Mammary epithelial cell (primary cell): ENCODE data around the gene MMS22L.

Experiments used
- EZH2 ChIP-seq: IDR thresholded peaks from 2 replicates; pipeline ENCODE4 v1.6.1; 2012; ENCODE audit warnings: low read length, inconsistent platforms, borderline replicate concordance
- TF ChIP-seq, protein P1 (sequence below), 2 donors: IDR thresholded peaks in 1 of 2; conservative IDR thresholded peaks in 1 of 2; 2 replicates each; pipeline ENCODE4 v1.5.1; 2011 to 2012; ENCODE audit warnings: inconsistent platforms in 2 of 2, low read length in 2 of 2, mild to moderate bottlenecking in 2 of 2, control low read depth in 1 of 2, low read depth in 1 of 2; ENCODE audit not compliant: insufficient read depth in 1 of 2; ENCODE audit errors: extremely low read depth in 1 of 2

DNA sequence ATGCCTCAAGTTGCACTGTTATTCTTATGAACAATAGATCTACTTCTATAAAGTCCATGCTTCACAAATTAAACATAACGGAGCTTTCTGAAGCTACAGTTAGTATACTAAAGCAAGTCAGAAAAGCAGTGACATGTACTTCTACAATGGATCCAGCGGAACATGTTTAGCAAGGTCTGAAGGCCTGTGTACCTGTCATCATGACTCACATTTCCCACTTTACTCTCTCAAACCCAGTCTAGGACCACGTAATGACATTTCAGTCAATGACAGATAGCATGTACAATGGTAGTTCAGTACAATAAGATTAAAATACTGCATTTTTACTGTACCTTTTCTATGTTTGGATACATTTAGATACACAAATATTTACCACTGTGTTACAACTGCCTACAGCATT lies 132.1 kb downstream of the MMS22L start:
- TF ChIP-seq, protein P1, sequence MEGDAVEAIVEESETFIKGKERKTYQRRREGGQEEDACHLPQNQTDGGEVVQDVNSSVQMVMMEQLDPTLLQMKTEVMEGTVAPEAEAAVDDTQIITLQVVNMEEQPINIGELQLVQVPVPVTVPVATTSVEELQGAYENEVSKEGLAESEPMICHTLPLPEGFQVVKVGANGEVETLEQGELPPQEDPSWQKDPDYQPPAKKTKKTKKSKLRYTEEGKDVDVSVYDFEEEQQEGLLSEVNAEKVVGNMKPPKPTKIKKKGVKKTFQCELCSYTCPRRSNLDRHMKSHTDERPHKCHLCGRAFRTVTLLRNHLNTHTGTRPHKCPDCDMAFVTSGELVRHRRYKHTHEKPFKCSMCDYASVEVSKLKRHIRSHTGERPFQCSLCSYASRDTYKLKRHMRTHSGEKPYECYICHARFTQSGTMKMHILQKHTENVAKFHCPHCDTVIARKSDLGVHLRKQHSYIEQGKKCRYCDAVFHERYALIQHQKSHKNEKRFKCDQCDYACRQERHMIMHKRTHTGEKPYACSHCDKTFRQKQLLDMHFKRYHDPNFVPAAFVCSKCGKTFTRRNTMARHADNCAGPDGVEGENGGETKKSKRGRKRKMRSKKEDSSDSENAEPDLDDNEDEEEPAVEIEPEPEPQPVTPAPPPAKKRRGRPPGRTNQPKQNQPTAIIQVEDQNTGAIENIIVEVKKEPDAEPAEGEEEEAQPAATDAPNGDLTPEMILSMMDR (conservative IDR thresholded peaks at IDR 0.05 in 1 of 2, IDR thresholded peaks at IDR 0.05 in 1 of 2; ENCODE audit: extremely low read depth in 1 of 2, insufficient read depth in 1 of 2, low read depth in 1 of 2, low read length in 2 of 2), result no peak
- TF ChIP-seq EZH2, result no peak
